ENCODE data around the gene BLMH.

DNA sequence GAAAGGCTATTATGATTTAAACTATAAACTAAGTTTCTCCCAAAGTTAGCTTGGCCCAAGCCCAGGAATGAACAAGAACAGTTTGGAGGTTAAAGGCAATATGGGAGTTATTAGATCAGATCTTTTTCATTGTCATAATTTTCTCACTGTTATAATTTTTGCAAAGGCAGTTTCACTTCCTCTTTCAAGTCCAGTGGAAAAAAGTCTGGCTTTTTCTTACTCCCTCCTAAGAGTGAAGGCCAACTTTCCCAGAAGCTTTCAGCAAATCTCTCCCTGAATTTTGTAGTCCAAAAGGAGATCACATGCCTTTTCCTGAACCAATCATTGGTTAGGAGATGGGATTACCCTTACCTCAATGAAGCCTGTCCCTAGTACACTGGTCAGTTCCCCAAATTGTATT, 9.1 kb upstream of the BLMH start:
- TF ChIP-seq, protein P1, sequence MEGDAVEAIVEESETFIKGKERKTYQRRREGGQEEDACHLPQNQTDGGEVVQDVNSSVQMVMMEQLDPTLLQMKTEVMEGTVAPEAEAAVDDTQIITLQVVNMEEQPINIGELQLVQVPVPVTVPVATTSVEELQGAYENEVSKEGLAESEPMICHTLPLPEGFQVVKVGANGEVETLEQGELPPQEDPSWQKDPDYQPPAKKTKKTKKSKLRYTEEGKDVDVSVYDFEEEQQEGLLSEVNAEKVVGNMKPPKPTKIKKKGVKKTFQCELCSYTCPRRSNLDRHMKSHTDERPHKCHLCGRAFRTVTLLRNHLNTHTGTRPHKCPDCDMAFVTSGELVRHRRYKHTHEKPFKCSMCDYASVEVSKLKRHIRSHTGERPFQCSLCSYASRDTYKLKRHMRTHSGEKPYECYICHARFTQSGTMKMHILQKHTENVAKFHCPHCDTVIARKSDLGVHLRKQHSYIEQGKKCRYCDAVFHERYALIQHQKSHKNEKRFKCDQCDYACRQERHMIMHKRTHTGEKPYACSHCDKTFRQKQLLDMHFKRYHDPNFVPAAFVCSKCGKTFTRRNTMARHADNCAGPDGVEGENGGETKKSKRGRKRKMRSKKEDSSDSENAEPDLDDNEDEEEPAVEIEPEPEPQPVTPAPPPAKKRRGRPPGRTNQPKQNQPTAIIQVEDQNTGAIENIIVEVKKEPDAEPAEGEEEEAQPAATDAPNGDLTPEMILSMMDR (IDR thresholded peaks at IDR 0.05): no peak
- TF ChIP-seq POLR2A (IDR thresholded peaks at IDR 0.05): no peak
